Osteoblast (primary cell): Measurements from ENCODE around the gene LCN9. TPM values are rescaled to one million over a fixed set of nuclear protein-coding genes. Genes with fewer than 3 reads are reported as not detected.

Experiments used
- DNase-seq: peaks from one replicate; pipeline ENCODE4 v3.0.0; 2011; ENCODE audit warnings: low spot score, mixed read lengths; ENCODE audit not compliant: insufficient read length; ENCODE audit errors: missing footprints
- H2AFZ ChIP-seq: 2 replicates; pipeline ENCODE4 v1.6.0; 2011; ENCODE audit warnings: mild to moderate bottlenecking, low read length
- H3K27ac ChIP-seq: 2 replicates; pipeline ENCODE4 v1.5.1; 2011; ENCODE audit warnings: mild to moderate bottlenecking, low read depth, low read length, moderate library complexity
- H3K27me3 ChIP-seq: 2 replicates; pipeline ENCODE4 v1.6.0; 2012; ENCODE audit warnings: mild to moderate bottlenecking, control low read depth, inconsistent platforms, low read length, moderate library complexity; ENCODE audit not compliant: insufficient read depth
- H3K36me3 ChIP-seq: 2 replicates; pipeline ENCODE4 v1.5.1; 2011; ENCODE audit warnings: mild to moderate bottlenecking, low read length, control low read depth, moderate library complexity; ENCODE audit not compliant: insufficient read depth
- H3K4me1 ChIP-seq: 2 replicates; pipeline ENCODE4 v1.5.1; 2011; ENCODE audit warnings: mild to moderate bottlenecking, low read length, control low read depth, moderate library complexity; ENCODE audit not compliant: insufficient read depth
- H3K4me2 ChIP-seq: 2 replicates; pipeline ENCODE4 v1.6.0; 2011; ENCODE audit warnings: mild to moderate bottlenecking, low read length; ENCODE audit not compliant: insufficient read depth
- H3K4me3 ChIP-seq: fragments of 200-600 bp; sonication (generic); 3 replicates; pipeline ENCODE4 v1.5.1; 2012; ENCODE audit warnings: mild to moderate bottlenecking, low read length, inconsistent platforms; ENCODE audit not compliant: insufficient read depth
- H3K79me2 ChIP-seq: 2 replicates; pipeline ENCODE4 v1.6.0; 2012; ENCODE audit warnings: mild to moderate bottlenecking, low read length, control low read depth, inconsistent platforms; ENCODE audit not compliant: insufficient read depth
- H3K9me3 ChIP-seq: 2 replicates; pipeline ENCODE4 v1.5.1; 2011; ENCODE audit warnings: low read depth, low read length, control low read depth
- H4K20me1 ChIP-seq: 2 replicates; pipeline ENCODE4 v1.6.0; 2012; ENCODE audit warnings: mild to moderate bottlenecking, low read length, control low read depth; ENCODE audit not compliant: insufficient read depth
- CTCF ChIP-seq: IDR thresholded peaks from 2 replicates; pipeline ENCODE4 v1.5.1; 2011; ENCODE audit warnings: mild to moderate bottlenecking, low read depth, low read length, moderate library complexity; ENCODE audit errors: extremely low read depth
- total RNA-seq: library from RNA; depleted of rRNA; stranded (reverse); fragments of >200 nt; gene quantifications from 2 replicates; pipeline ENCODE4 v1.2.3, GENCODE V29; 2012

Gene LCN9
- total RNA-seq, 1 donor: not detected

- H3K27me3 ChIP-seq: no peaks in the 10 kb centered on the region
- no peak for TF ChIP-seq CTCF
- H3K79me2 ChIP-seq: no peaks in the 10 kb centered on the region
- no peaks in the 10 kb centered on the region for H3K4me1 ChIP-seq
- no peak overlapping the region for H2AFZ ChIP-seq
- no peaks in the 10 kb centered on the region for H3K36me3 ChIP-seq
- no peak overlapping the region for H3K4me2 ChIP-seq
- no peak overlapping the region for H3K27ac ChIP-seq
- H4K20me1 ChIP-seq: no peaks in the 10 kb centered on the region
- no peaks in the 10 kb centered on the region for H3K9me3 ChIP-seq
- no peak overlapping the region for H3K4me3 ChIP-seq
- no peak for DNase-seq
Measured at GRCh38 chr9:135681161-135681560, 18.1 kb downstream of the LCN9 start.

- Histone ChIP-seq H3K79me2 (no peaks in the 10 kb centered on the region), H3K4me2 (no peak overlapping the region), H3K27ac (no peak overlapping the region), H3K4me3 (no peak overlapping the region), H4K20me1 (peaks cover 2% of the 10 kb centered on the region), H2AFZ (no peak overlapping the region), H3K9me3 (no peaks in the 10 kb centered on the region), H3K4me1 (no peaks in the 10 kb centered on the region), H3K36me3 (no peaks in the 10 kb centered on the region), H3K27me3 (no peaks in the 10 kb centered on the region)
- no peak for DNase-seq
- no peak for TF ChIP-seq CTCF
Measured at GRCh38 chr9:135683401-135684034, 20.4 kb downstream of the LCN9 start.

GRCh38 chr9:135684691-135685090 lies 21.6 kb downstream of the LCN9 start:
- TF ChIP-seq CTCF: no peak
- Histone ChIP-seq H3K27me3 (no peaks in the 10 kb centered on the region), H3K4me1 (no peaks in the 10 kb centered on the region), H3K36me3 (no peaks in the 10 kb centered on the region), H3K79me2 (no peaks in the 10 kb centered on the region), H2AFZ (no peak overlapping the region), H3K4me2 (no peak overlapping the region), H3K9me3 (no peaks in the 10 kb centered on the region), H3K27ac (no peak overlapping the region), H4K20me1 (peaks cover 2% of the 10 kb centered on the region), H3K4me3 (no peak overlapping the region)
- no peak for DNase-seq

- Histone ChIP-seq H3K4me2 (no peak overlapping the region), H4K20me1 (peaks cover 2% of the 10 kb centered on the region), H3K27ac (no peak overlapping the region), H3K4me1 (no peaks in the 10 kb centered on the region), H3K9me3 (no peaks in the 10 kb centered on the region), H3K4me3 (no peak overlapping the region), H2AFZ (no peak overlapping the region), H3K36me3 (no peaks in the 10 kb centered on the region), H3K27me3 (no peaks in the 10 kb centered on the region), H3K79me2 (no peaks in the 10 kb centered on the region)
- TF ChIP-seq CTCF: no peak
- no peak for DNase-seq
Measured at GRCh38 chr9:135687216-135687615, 24.1 kb downstream of the LCN9 start.
